Measurements from ENCODE around the gene CHST8.

DNA sequence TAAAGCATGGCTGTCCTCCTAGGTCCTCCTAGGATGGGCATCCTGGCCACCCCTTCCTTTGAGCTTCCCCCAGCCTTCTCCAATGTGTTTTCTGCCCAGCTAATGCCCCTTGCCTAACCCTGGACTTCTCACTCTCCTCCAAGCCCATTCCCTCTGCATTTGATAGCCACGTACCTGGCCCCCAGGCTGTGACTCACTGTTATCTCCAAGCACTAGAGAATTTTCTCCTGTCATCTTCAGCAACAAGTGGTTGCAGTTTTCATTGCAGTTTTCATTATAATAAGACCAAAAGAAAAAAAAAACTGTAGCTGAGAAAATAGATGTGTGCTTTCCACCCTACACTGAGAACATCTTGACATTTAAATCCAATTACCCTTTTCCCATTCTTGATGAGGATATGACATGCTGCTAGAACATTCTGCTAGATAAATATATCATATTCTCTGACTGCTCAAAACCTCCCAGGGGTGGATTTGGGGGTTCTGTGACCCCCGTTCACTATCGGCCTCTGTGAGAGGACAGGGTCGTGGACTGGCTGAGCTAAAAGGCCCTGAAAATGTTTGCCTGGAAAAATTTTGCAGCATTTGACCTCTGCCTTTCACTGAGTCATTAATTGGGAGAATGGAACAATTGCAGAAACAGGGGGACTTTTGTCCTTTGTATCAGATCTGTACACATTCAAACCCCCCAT is 116.1 kb downstream of the CHST8 start:
- no peak for TF ChIP-seq EP300 (IDR thresholded peaks at IDR 0.05; ENCODE audit: low read depth)
- no peak for TF ChIP-seq POLR2AphosphoS5 (IDR thresholded peaks at IDR 0.05)
